ENCODE measurements around the gene DES. TPM values are rescaled to one million over a fixed set of nuclear protein-coding genes. Genes with fewer than 3 reads are reported as not detected.

DES gene
- total and polyA plus RNA-seq, 2 experiments from 2014 or later, result 1.3 to 2.0 TPM

DNA sequence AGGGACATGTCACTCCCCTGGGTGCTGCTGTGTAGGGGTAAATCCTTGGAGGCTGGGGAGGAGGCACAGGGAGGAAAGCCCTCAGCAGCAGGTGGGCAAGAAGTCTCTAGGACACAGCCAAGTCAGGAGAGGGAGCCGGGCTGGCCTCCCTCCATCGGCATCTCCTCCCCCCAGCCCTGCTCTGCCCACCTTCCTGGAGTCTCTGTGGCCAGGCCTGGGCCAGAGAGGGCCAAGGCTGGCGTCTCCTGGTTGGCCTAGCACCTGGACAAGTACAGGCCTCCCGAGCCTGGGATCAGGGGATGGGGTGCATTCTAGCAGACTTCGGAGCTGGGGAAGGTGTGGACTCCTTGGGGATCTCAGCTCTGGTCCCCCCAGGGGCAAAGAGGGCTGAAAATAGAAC, 18.3 kb downstream of the DES start:
- H3K9me2 ChIP-seq (ENCODE audit: insufficient read depth), result no peaks in the 10 kb centered on the region
- no peak overlapping the region for H2AFZ ChIP-seq
- no peak overlapping the region for H3K27ac ChIP-seq (ENCODE audit: low read depth)
- H3K4me1 ChIP-seq (ENCODE audit: insufficient read depth), result no peaks in the 10 kb centered on the region; the same call in 1 of the 2 replicates
- no peak overlapping the region for H3K4me3 ChIP-seq
- ATAC-seq (no peak), DNase-seq (ENCODE audit: low spot score) (no peak)
- H3K79me2 ChIP-seq (replicated peaks; ENCODE audit: insufficient read depth), result no peaks in the 10 kb centered on the region
- Mint-ChIP-seq H3K27me3 (ENCODE audit: insufficient read depth, low read depth, poor library complexity) (peaks cover 20% of the 10 kb centered on the region), H3K9me3 (no peaks in the 10 kb centered on the region), H3K27ac (no peak overlapping the region), H3K36me3 (ENCODE audit: low read depth) (no peaks in the 10 kb centered on the region; the same call in 2 of the 3 replicates), H3K4me1 (peaks cover 12% of the 10 kb centered on the region), H3K4me3 (no peak overlapping the region)
- H4K20me1 ChIP-seq (replicated peaks; ENCODE audit: insufficient read depth), result no peaks in the 10 kb centered on the region
- TF ChIP-seq ZNF331 (CRISPR knock-in tag; IDR thresholded peaks at IDR 0.05; ENCODE audit: low read depth), result no peak
- TF ChIP-seq, protein P1, sequence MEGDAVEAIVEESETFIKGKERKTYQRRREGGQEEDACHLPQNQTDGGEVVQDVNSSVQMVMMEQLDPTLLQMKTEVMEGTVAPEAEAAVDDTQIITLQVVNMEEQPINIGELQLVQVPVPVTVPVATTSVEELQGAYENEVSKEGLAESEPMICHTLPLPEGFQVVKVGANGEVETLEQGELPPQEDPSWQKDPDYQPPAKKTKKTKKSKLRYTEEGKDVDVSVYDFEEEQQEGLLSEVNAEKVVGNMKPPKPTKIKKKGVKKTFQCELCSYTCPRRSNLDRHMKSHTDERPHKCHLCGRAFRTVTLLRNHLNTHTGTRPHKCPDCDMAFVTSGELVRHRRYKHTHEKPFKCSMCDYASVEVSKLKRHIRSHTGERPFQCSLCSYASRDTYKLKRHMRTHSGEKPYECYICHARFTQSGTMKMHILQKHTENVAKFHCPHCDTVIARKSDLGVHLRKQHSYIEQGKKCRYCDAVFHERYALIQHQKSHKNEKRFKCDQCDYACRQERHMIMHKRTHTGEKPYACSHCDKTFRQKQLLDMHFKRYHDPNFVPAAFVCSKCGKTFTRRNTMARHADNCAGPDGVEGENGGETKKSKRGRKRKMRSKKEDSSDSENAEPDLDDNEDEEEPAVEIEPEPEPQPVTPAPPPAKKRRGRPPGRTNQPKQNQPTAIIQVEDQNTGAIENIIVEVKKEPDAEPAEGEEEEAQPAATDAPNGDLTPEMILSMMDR (conservative IDR thresholded peaks at IDR 0.05; ENCODE audit: low read depth in 2 of 2), result no peak
- no peak for TF ChIP-seq EZH2phosphoT487 (IDR thresholded peaks at IDR 0.05; ENCODE audit: unreplicated experiment)
- no peak for TF ChIP-seq EZH2 (IDR thresholded peaks at IDR 0.05; ENCODE audit: low read depth, unreplicated experiment)
- TF ChIP-seq, protein P2, sequence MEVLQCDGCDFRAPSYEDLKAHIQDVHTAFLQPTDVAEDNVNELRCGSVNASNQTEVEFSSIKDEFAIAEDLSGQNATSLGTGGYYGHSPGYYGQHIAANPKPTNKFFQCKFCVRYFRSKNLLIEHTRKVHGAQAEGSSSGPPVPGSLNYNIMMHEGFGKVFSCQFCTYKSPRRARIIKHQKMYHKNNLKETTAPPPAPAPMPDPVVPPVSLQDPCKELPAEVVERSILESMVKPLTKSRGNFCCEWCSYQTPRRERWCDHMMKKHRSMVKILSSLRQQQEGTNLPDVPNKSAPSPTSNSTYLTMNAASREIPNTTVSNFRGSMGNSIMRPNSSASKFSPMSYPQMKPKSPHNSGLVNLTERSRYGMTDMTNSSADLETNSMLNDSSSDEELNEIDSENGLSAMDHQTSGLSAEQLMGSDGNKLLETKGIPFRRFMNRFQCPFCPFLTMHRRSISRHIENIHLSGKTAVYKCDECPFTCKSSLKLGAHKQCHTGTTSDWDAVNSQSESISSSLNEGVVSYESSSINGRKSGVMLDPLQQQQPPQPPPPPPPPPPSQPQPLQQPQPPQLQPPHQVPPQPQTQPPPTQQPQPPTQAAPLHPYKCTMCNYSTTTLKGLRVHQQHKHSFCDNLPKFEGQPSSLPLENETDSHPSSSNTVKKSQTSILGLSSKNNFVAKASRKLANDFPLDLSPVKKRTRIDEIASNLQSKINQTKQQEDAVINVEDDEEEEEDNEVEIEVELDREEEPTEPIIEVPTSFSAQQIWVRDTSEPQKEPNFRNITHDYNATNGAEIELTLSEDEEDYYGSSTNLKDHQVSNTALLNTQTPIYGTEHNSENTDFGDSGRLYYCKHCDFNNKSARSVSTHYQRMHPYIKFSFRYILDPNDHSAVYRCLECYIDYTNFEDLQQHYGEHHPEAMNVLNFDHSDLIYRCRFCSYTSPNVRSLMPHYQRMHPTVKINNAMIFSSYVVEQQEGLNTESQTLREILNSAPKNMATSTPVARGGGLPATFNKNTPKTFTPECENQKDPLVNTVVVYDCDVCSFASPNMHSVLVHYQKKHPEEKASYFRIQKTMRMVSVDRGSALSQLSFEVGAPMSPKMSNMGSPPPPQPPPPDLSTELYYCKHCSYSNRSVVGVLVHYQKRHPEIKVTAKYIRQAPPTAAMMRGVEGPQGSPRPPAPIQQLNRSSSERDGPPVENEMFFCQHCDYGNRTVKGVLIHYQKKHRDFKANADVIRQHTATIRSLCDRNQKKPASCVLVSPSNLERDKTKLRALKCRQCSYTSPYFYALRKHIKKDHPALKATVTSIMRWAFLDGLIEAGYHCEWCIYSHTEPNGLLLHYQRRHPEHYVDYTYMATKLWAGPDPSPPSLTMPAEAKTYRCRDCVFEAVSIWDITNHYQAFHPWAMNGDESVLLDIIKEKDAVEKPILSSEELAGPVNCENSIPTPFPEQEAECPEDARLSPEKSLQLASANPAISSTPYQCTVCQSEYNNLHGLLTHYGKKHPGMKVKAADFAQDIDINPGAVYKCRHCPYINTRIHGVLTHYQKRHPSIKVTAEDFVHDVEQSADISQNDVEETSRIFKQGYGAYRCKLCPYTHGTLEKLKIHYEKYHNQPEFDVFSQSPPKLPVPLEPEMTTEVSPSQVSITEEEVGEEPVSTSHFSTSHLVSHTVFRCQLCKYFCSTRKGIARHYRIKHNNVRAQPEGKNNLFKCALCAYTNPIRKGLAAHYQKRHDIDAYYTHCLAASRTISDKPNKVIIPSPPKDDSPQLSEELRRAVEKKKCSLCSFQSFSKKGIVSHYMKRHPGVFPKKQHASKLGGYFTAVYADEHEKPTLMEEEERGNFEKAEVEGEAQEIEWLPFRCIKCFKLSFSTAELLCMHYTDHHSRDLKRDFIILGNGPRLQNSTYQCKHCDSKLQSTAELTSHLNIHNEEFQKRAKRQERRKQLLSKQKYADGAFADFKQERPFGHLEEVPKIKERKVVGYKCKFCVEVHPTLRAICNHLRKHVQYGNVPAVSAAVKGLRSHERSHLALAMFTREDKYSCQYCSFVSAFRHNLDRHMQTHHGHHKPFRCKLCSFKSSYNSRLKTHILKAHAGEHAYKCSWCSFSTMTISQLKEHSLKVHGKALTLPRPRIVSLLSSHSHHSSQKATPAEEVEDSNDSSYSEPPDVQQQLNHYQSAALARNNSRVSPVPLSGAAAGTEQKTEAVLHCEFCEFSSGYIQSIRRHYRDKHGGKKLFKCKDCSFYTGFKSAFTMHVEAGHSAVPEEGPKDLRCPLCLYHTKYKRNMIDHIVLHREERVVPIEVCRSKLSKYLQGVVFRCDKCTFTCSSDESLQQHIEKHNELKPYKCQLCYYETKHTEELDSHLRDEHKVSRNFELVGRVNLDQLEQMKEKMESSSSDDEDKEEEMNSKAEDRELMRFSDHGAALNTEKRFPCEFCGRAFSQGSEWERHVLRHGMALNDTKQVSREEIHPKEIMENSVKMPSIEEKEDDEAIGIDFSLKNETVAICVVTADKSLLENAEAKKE (CRISPR knock-in tag; IDR thresholded peaks at IDR 0.05), result no peak
- TF ChIP-seq STAT1 (IDR thresholded peaks at IDR 0.05; ENCODE audit: unreplicated experiment), result no peak
- no peak for TF ChIP-seq NANOG (IDR thresholded peaks at IDR 0.05; ENCODE audit: borderline replicate concordance)
- TF ChIP-seq JUNB (IDR thresholded peaks at IDR 0.05; ENCODE audit: unreplicated experiment), result no peak
- TF ChIP-seq REST (IDR thresholded peaks at IDR 0.05; ENCODE audit: unreplicated experiment), result no peak
- H3K36me3 ChIP-seq (ENCODE audit: insufficient read depth), result no peaks in the 10 kb centered on the region
- no peak overlapping the region for H3K4me2 ChIP-seq
- H3K27me3 ChIP-seq (ENCODE audit: insufficient read depth), result peaks cover 57% of the 10 kb centered on the region
- no peaks in the 10 kb centered on the region for H3F3A ChIP-seq (replicated peaks; ENCODE audit: low read depth)
